Epithelial cell of proximal tubule (primary cell): ENCODE measurements around the gene NTM. TPM values are rescaled to one million over a fixed set of nuclear protein-coding genes. Genes with fewer than 3 reads are reported as not detected.

ENCODE experiments used
- DNase-seq: peaks from one replicate; pipeline ENCODE4 v3.0.0-alpha.2; 2011; ENCODE audit warnings: low read depth
- H3K4me3 ChIP-seq: 2 replicates; pipeline ENCODE4 v1.5.1; 2011; ENCODE audit warnings: low read depth, mild to moderate bottlenecking, low read length
- CTCF ChIP-seq: conservative IDR thresholded peaks from 2 replicates; pipeline ENCODE4 v1.5.1; 2012; ENCODE audit warnings: low read depth, mild to moderate bottlenecking, low read length
- total RNA-seq: library from RNA; depleted of rRNA; stranded (reverse); fragments of >200 nt; gene quantifications from 2 replicates; pipeline ENCODE4 v1.2.3, GENCODE V29; 2015

Gene NTM
- total RNA-seq, 1 donor from 2014 or later: 5.3 TPM

- no peak for DNase-seq
- no peak overlapping the region for H3K4me3 ChIP-seq
- no peak for TF ChIP-seq CTCF
These were observed 1003.2 kb downstream of the NTM start for GRCh38 chr11:132373405-132374143.

- TF ChIP-seq CTCF: no peak
- DNase-seq: no peak
- no peak overlapping the region for H3K4me3 ChIP-seq
These were observed 1009.1 kb downstream of the NTM start for GRCh38 chr11:132379540-132379939.
